Right lung (tissue), 5 donors: ENCODE measurements around the gene GJC2. TPM values are rescaled to one million over a fixed set of nuclear protein-coding genes. Genes with fewer than 3 reads are reported as not detected.
A peak's percentile ranks its signal among the peaks of the same experiment; 100 is the strongest.

Experiments used
- DNase-seq, 2 donors: peaks; one replicate each; pipeline ENCODE4 v3.0.0-alpha.2; 2013
- polyA plus RNA-seq, 5 donors: library from polyadenylated mRNA; unstranded; fragments of 120-200 nt; gene quantifications; one replicate each; pipeline versions ENCODE4 v1.2.1 to v1.2.3, GENCODE V29; 2013; ENCODE audit warnings: inconsistent platforms in 1 of 5, low replicate concordance in 1 of 5; ENCODE audit not compliant: insufficient read length in 5 of 5, insufficient read depth in 1 of 5

GJC2 gene
- polyA plus RNA-seq, 5 donors: 2.1 to 4.4 (median 2.6) TPM

DNA sequence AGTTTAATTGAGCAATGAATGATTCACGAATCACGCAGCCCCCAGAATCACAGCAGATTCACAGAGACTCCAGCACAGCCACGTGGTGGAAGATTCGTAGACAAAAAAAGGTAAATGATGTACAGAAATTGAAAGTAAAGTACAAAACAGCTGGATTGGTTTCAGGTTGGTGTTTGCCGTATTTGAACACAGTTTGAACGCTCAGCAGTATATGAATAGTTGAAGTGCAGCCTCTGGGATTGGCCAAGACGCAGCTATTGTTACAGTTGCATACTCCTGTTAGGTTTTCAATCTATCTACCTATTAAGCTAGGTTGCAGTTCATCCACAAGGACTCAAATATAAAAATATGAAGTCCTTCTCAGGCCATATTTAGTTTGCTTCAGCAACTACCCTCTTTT lies 37.6 kb upstream of the GJC2 start:
- DNase-seq: no peak

DNA sequence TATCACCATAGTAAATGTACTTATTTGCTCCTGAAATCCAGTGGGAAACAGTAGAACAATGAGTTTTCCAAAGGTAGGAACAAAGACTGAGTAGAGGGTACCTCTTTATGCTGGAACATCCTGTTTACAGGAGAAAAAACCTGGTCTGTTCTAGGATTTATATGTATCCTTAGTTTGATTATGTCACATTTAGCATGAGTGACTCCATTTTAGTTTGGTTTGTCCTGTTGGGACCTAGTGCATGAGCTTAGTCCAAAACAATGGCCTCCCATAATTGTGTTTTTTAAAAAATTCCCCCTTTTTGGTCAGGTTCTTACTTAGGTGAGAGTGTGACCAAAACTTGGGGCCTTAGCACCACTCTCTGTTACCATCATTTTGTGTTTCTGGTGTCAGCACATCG lies 37.1 kb upstream of the GJC2 start:
- DNase-seq: no peak

DNA sequence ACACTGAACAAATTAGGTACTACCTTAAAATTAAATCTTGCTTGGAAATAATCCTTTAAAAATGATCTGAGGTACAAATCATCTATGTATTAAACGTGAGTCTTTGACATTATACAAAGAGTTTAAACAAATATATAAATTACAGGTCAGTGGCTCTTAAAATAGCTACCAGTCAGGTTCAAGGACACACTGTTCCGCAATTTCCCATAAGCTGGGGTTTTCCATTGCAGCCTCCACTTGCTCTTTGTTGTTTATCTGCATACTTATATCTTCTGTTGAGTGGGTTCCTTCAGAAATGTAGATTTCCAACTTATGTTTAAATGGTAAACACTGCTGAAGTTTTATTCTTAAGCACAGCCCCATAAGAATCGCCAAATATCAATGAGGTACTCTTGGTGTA lies 34.9 kb upstream of the GJC2 start:
- DNase-seq: no peak

DNA sequence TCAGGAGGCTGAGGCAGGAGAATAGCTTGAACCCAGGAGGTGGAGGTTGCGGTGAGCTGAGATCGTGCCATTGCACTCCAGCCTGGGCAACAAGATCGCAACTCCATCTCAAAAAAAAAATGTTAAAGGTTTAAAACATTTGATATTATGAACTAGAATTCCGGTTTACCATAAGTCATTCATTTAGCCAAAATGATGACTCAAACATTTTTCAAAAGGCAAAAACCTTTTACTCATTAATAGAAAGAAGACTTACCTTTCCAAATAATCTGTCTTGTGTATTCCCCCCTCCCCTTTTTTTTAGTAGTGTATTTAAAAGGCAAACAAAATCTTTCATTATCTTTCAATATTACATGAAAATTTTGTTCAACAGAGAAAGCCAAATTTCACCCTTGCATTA lies 32.4 kb upstream of the GJC2 start:
- DNase-seq: no peak

DNA sequence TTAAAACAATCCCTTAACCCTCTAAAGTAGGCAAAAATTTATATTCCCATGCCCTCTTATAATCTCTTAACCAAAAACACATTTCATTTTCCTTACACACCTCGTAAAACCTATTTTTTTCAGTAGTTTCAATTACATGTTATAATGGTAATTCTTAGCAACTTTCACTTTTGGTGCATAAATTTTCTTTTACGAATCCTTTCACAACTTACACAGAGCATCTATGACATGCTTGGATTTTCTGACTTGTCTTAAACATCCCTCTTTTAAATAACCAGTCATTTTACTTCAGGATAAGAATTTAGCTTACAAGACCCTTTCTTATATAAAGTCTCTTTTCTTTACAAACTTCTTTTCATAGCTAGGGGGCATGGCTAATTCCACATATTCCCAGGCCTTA lies 31.7 kb upstream of the GJC2 start:
- DNase-seq: no peak

DNA sequence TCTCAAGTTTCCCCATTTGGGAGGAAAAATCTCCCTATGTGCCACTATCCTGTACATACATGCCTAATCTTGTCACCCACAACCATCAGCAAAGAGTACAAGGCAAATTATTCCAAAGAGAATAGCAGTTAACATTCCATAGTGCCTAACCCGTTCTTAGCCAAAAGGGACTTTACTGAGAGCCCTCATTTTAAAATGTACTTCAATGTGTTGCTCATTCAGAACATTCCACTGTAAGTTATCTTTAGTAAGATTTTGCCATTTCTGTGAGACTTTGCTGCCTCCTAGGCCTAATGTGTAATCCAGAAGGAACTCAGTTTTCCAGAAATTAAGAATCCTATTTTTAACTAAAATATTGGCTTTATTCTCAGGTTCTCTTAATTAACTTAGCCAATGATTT lies 29.4 kb upstream of the GJC2 start:
- DNase-seq: no peak

DNA sequence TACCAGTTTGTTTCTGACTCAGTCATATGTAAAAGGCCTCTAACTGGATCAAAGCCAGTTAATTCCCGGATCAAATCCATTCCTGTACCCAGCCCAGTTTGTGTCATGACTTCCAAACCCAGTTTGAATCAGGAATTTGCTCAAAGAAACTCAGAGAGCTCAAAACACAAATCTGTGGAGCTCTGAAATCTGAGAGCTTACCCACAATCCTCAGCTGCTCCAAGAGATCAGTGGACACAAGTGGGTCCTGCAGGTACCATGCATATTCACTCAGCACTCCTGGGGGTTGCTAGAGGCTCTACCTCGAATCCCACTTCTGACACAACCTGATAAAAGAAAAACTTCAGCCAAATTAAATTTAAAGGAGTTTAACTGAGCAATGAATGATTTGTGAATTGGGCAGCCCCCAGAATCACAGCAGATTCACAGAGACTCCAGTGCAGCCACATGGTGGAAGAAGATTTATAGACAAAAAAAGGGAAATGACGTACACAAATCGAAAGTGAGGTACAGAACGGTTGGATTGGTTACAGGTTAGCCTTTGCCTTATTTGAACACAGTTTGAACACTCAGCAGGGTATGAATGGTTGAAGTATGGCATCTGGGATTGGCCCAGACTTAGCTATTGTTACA lies 28.8 kb upstream of the GJC2 start:
- no peak for DNase-seq

DNA sequence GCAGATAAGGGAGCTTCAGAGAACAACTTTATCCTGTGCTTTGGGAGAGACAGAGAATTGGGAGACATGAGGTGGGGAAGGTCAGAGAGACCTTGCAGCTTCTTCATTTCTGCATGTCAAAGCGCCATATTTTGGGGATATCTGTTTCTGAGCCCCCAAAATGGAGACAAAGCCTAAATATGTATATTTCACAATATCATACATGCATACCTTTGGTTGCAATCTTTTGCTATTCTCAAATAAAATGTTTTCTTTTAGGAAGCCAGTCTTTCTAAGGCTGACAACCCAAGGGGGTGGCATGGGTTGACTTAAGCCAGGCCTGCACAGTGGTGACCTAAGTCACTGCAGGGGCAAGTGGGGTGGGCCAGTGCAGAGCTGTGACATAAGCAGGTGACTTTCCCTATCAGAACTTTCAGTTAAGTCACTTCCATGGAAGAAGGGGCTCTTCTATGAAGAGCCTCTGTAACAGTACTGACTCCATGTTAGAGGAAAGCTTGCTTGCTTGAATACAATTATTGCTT lies 26.7 kb upstream of the GJC2 start:
- DNase-seq: no peak

DNA sequence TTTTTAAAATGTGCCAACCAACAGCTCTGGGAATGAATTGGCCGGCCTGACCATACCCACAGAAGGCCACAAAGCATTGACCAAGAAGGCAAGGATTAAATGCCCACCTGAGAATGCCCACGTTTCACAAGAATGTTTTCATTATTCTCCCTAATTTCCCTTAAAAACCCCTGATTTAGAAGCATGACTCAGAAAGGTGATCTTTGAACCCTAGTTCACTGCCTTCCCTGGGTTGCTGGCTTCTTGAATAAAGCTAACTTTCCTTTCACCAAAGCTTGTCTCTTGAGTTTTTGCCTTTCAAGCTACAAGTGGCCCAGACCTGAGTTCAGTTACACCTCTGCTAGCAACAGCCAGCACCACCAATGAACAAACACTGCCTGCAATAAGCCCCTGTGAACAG lies 26.2 kb upstream of the GJC2 start:
- DNase-seq: no peak

DNA sequence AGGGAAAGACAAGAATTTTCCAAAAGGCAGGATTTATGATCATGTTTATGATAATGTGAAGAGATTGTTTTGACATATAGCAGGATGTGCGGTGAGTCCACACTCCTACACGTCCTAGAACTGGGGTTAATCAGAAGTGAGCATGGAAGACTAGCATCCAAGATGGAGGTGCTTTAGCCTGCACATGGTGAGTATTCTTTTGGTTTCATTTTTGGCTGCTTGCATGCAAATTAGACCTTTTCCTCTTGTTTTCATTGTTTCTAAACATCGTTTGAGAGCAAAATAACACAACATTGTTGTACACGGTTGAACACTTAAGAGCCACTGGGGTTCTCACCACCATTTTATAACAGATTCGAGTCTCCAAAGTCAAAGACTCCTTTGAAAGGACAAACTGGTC lies 24.5 kb upstream of the GJC2 start:
- no peak for DNase-seq

DNA sequence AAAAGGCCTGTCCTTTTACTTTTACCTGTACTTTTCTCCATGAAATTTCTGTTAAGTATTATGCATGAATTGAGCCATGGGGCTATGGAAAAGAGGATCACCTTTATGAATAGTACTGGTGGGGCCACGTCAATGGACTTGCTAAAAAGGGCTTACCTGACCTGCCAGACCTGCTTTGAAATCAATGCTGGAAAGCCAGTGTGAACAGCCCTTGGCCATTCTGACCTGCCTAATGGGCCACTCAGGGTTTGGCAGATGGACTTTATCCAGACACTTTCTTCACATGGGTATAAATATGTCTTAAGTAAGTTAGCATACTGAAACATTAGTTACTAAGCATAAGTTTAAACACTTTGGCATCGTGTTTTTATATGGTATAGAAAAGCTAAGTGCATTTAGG lies 18.0 kb upstream of the GJC2 start:
- no peak for DNase-seq

DNA sequence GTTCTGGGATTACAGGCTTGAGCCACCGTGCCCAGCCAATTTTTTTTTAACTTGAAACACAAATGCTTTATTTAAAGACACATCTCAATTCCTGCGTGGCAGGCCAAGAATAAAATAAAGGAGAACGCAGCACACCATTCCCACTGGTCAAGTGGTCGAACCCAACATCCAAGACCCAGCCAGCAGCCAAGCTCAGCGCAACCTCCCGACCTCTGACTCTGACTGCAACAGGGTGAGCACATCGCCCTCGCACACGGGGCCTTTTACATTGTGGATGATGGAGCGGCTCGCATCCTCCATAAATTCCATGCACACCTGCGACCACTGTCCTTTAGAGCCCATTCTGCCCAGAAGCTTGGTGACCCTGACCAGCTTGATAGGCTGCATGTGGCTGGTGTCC lies 15.1 kb upstream of the GJC2 start:
- no peak for DNase-seq

DNA sequence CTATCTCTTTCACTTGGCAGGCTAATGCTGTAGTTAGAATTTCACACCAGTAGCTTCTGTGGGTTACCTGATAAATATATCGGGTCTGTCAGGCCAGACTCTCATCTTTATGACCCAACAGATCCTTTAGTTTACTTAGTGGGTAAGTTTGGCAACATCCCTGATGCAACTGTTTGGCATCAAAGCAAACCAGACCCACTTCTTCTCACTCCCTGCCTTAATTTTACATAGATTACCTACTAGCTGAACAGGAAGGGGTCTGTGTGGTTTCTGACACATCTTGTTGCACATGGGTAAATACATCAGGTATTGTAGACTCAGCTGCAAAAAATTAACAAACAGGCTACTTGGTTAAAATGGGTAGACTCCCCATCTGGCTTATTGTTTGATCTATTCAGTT lies 12.8 kb upstream of the GJC2 start:
- no peak for DNase-seq

DNA sequence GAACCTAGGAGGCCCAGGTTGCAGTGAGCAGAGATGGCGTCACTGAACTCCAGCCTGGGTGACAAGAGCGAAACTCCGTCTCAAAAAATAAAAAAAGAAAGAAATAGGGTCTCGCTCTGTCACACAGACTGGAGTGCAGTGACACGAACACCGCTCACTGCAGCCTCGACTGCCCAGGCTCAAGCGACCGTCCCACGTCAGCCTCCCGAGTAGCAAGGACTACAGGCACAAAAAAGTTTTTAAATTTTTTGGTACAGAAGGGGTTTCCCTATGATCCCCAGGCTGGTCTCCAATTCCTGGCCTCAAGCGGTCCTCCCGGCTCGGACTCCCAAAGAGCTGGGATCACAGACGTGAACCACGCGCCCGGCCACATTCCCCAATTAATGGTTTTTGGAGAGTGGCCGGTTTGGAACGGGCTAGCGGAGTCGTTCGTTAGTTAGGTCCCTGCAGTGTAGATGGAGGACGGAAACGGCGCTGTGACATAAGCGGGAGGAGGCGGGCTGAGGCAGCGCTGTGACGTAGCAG lies 10.3 kb upstream of the GJC2 start:
- no peak for DNase-seq

DNA sequence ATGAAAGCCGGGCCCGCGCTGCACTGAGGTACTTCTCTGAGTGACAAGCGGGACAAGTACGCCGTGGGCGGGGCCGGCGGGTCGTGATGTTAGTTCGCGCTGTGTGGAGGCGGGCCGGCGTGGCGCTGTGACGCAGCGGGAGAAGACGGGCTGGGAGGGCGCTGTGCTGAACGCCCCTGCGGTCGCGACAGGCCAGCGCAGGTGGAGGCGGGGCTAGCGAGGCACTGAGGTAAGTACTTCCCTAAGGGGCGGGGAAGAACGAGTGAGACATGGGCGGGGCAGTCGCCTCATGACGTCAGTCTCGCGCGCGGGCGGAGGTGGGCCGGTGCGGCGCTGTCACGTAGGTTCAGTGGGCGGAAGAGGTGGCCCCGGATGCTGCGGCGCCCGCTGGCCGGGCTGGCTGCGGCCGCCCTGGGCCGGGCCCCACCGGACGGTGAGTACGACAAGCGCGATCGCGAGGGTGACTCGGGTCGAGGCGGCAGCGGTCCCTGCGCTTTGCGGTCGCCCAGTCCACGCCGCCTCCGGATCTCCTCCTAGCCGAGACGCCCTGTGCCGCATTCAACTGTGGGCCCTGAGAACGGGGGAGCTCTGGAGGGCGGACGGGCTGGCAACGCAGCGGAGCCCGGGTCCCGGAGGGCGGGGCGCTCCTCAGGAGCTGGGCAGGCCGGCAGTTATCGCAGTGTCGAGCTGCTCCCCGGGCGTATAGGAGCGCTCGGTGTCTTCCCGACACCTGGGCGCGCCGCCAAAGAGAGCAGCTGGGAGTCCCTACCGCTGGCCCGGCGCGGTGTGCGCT lies 9.6 kb upstream of the GJC2 start, which contains the start of gene GUK1:
Gene GUK1, plus strand, starts transcription at position 349 of the 793 bp plus-strand sequence. Its CDS starts 24 bp downstream, at position 373.
- DNase-seq: peak; percentile 99

DNA sequence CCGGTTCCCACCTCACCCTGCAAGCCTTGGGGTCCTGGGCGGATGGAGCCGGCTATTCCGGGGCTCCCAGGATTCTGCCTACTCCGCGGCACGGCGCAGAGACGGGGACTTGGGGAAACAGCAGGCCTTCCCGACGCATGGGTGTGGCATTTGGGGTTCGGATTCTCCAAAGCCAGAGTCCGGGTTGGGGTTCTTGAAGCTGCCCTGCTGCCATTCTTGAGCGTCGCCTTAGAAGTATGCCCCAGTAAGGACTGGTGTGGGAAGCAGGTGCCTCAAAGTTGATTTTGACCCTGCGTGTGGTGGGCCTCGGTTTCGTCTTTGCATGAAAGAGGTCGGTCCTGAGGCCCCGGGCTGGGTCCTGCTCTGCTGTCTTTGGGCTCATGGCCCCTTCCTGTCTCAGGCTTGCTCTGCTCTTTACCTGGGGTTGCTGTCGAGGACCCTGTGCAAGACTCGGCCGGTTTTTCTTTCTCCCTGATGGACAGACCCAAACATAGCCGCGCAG lies 9.0 kb upstream of the GJC2 start:
- no peak for DNase-seq

DNA sequence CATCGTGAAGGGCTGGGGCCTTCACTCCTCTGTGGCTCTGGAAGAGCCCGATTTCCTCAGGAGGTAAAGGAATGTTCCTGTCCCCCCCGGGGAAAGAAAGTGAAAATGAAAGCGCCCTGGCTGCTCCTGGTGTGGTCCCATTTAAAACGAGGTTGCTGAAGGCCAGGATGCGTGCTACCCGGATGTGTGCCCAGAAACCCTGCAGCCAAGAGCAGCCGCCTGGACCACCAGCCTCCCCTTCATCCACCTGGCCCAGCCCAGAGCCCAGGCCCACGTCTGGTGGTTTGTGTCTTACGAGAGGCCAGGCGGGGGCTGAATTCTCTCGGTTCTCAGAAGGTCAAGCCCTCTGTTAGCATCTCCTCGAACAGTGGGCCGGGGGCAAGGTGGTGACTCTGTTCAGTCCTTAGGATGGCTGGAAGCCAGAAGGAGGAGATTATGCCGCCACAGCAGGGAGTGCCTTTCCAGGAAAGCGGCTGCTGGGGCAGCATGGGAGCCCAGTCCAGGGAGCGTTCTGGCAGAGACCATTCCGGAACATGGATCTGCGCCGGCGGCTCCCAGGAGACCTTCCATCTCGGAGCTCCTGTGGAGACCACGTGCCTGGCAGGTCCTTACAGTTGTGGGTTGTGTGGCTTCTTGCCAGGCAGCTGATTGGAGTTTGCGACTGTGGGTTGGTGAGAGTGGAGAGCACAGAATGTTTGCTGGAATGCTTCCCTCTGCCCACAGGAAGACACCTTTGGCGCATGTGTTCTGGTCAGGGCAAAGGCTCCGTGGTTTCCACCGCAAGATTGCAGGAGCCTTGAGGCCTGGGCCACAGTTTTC lies 8.3 kb upstream of the GJC2 start:
- no peak for DNase-seq

DNA sequence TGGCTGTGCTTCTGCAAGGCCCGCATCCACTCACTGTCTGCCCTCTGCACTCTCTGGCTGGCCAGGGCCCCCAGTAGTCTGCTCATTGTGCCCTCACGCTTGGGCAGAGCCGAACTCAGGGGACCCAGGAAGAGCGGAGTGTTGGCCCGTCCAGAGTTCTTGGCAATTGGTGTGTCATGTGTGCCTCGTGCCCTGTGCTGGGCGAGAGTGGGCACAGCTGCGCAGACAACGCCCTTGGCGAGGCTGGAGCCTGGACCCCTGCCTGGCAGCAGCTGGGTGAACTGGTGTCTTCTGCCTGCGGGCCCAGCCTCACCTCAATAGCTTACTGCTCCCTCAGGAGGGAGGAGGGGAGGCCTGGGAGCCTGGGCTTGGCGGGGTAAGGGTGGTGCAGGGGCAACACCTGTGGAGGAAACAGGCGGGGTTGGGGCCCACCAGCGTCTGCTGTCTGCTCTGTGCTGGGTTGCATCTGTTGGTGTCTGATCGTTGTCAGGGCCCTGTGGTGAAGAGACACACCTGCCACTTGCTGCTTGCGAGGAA lies 7.5 kb upstream of the GJC2 start:
- no peak for DNase-seq

DNA sequence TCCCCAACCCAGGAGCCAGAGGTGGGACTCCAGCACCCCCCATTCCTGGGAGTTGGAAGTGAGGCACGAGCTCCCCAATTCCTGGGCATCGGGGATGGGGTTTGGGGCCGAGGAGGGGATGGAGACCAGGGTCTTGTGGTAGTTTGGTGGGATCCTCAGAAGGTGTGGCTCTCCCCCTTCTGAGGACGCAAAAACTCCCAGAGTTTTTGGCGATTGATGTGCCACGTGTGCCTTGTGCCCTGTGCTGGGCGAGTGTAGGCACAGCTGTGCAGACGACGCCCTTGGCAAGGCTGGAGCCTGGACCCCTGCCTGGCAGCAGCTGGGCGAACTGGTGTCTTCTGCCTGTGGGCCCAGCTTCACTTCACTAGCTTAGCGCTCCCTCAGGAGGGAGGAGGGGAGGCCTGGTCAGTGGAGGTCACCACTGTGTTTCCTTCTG lies 7.0 kb upstream of the GJC2 start:
- no peak for DNase-seq

DNA sequence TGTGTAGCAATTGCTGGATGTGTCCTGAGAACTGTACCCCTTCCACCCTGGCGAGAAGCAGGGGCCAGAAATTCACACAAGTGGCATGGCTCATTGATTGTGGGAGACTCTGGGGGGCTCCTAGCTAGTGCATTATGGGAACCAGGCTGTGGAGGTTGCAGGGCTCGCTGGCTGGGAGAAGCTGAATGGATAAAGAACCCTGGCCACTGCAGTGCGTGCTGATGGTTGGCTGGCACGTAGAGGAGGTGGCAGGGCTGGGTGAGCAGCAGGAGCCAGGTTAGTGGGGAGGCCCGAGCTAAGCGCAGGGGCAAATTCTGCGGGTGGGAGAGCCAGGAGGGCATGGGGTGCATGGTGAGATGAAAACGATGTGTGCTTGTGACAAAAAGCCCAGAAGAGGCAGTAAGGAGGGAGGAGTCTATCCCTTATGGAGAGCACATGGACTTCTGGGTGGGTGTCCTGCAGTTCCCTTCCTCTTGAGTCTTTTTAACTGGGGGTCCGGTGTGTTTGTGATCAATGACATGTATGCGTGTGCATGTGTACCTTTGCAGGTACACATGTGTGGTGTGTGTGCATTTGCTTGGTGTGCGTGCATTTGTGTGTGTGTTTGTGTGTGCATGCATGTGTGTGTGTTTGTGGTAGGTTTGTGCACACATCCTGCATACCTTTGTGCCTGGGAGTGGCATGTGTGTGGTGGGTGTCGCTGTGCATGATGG lies 6.1 kb upstream of the GJC2 start:
- DNase-seq: no peak
